Esophagus squamous epithelium (tissue), 5 donors: ENCODE data around the gene AOPEP. TPM values are rescaled to one million over a fixed set of nuclear protein-coding genes. Genes with fewer than 3 reads are reported as not detected.

Experiments used
- DNase-seq: peaks from one replicate; lab custom pipeline; 2025; lab: John Stamatoyannopoulos, UW
- H3K27ac ChIP-seq, 4 donors: fragments of 200-600 bp; sonication (generic); one replicate each; pipeline ENCODE4 v1.5.1; 2016 to 2019; ENCODE audit warnings: mild to moderate bottlenecking in 1 of 4
- H3K27me3 ChIP-seq, 4 donors: fragments of 200-600 bp; sonication (generic); 1 replicate in 3 of 4; 2 replicates in 1 of 4; pipeline versions ENCODE4 v1.5.1 to v1.6.0; 2017 to 2021; ENCODE audit warnings: antibody characterized with exemption in 1 of 4
- H3K36me3 ChIP-seq, 3 donors: fragments of 200-600 bp; sonication (generic); one replicate each; pipeline ENCODE4 v1.5.1; 2016 to 2019
- H3K4me1 ChIP-seq, 3 donors: fragments of 200-600 bp; sonication (generic); one replicate each; pipeline ENCODE4 v1.5.1; 2017 to 2019
- H3K4me3 ChIP-seq, 4 donors: fragments of 200-600 bp; sonication (generic); 1 replicate in 3 of 4; 2 replicates in 1 of 4; pipeline ENCODE4 v1.5.1; 2016 to 2019; ENCODE audit warnings: mild to moderate bottlenecking in 2 of 4, moderate library complexity in 1 of 4
- H3K9me3 ChIP-seq, 3 donors: fragments of 200-600 bp; sonication (generic); one replicate each; pipeline ENCODE4 v1.5.1; 2016 to 2019
- CTCF ChIP-seq, 6 experiments: fragments of 450-650 bp in 4 of 6; fragments of 200-600 bp in 2 of 6; sonication (generic) in 2 of 6; IDR thresholded peaks; one replicate each; pipeline ENCODE4 v1.5.1; 2016 to 2019; ENCODE audit warnings: antibody characterized with exemption in 6 of 6, mild to moderate bottlenecking in 4 of 6, moderate library complexity in 4 of 6
- POLR2A ChIP-seq, 4 donors: fragments of 450-650 bp; IDR thresholded peaks; one replicate each; pipeline ENCODE4 v1.6.1; 2017; ENCODE audit warnings: antibody characterized with exemption in 4 of 4, mild to moderate bottlenecking in 4 of 4, moderate library complexity in 3 of 4
- whole genome bisulfite sequencing, 2 donors: methylation state at CpG; one replicate each; pipeline ENCODE4 v1.1.5; 2018; 5-methylcytosine and 5-hydroxymethylcytosine counted together
- intact Hi-C: fragments of 100-400 bp; cut with DNase I; formaldehyde crosslinking; loops from one replicate; pipeline ENCODE4 v1.15.0; 2022
- total RNA-seq, 4 donors: library from RNA; depleted of rRNA; stranded (reverse); fragments of >200 nt; gene quantifications; one replicate each; pipeline ENCODE4 v1.1.0, GENCODE V29; 2016
- donor health status: DM: yes; HTN: yes; CAD: no.

The AOPEP gene
- total RNA-seq, 4 donors from 2014 or later: 101 to 300 (median 115) TPM

GRCh38 chr9:95053611-95054570, 327.4 kb downstream of the AOPEP start:
- intact Hi-C loops: no loop called here
- Histone ChIP-seq H3K36me3 (peaks cover 0 to 14% (median 0%) of the 10 kb centered on the region in 3 donors), H3K4me3 (peak overlapping the region; percentile 44 to 80 (median 58)), H3K4me1 (peaks cover 30 to 96% (median 47%) of the 10 kb centered on the region in 3 donors), H3K9me3 (no peaks in the 10 kb centered on the region), H3K27ac (peak overlapping the region; percentile 47 to 97 (median 94)), H3K27me3 (no peaks in the 10 kb centered on the region)
- DNase-seq: no peak
- 36 to 41% methylated on average over 5 of the region's 5 CpGs for WGBS, 2 donors
- no peak for TF ChIP-seq CTCF (IDR thresholded peaks at IDR 0.05)
- TF ChIP-seq POLR2A (IDR thresholded peaks at IDR 0.05): no peak

GRCh38 chr9:95055334-95055850, 328.9 kb downstream of the AOPEP start:
- WGBS, 2 donors: 13 to 18% methylated on average over 6 of the region's 6 CpGs
- peak overlapping the region; percentile 85 to 97 (median 94) for H3K27ac ChIP-seq
- peak overlapping the region; percentile 9 to 80 (median 58) for H3K4me3 ChIP-seq
- intact Hi-C loops: no loop called here
- no peaks in the 10 kb centered on the region for H3K9me3 ChIP-seq
- peaks cover 0 to 18% (median 0%) of the 10 kb centered on the region in 3 donors for H3K36me3 ChIP-seq
- H3K4me1 ChIP-seq: peaks cover 39 to 96% (median 61%) of the 10 kb centered on the region in 3 donors
- no peak for TF ChIP-seq POLR2A (IDR thresholded peaks at IDR 0.05)
- TF ChIP-seq CTCF (IDR thresholded peaks at IDR 0.05): no peak
- H3K27me3 ChIP-seq: no peaks in the 10 kb centered on the region
- DNase-seq: no peak

GRCh38 chr9:95055851-95056551, 329.5 kb downstream of the AOPEP start:
- 16 to 40% methylated on average over 6 to 10 of the region's 15 CpGs for WGBS, 2 donors
- peaks cover 0 to 25% (median 0%) of the 10 kb centered on the region in 3 donors for H3K36me3 ChIP-seq
- no peak for TF ChIP-seq CTCF (IDR thresholded peaks at IDR 0.05)
- TF ChIP-seq POLR2A (IDR thresholded peaks at IDR 0.05): no peak
- peak overlapping the region; percentile 9 to 80 (median 58) for H3K4me3 ChIP-seq
- no peaks in the 10 kb centered on the region for H3K27me3 ChIP-seq
- no peak for DNase-seq
- H3K9me3 ChIP-seq: no peaks in the 10 kb centered on the region
- H3K4me1 ChIP-seq: peaks cover 40 to 98% (median 68%) of the 10 kb centered on the region in 3 donors
- intact Hi-C loops: no loop called here
- H3K27ac ChIP-seq: peak overlapping the region; percentile 85 to 97 (median 94)

DNA sequence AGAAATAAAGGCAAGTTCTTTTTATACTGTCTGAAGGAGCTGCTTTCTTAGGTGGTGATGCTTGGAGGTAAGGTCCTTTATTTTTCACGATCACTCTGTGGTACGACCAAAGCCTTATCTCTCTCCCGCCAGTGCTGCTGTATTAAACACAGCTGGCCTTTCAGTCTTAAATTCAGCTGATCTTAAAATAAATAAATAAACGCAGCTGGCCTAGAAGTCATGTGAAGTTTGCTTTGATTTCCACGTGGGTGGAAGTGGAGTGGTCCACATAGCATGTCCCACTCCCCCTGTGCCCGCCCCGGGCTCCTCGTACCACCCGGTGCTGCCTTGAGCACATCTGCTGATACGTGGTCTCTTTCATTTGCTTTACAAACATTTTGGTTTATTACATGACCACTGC, 330.6 kb downstream of the AOPEP start:
- peak overlapping the region; percentile 10 to 80 (median 58) for H3K4me3 ChIP-seq
- 19 to 37% methylated on average over 10 of the region's 10 CpGs for WGBS, 2 donors
- no peaks in the 10 kb centered on the region for H3K27me3 ChIP-seq
- TF ChIP-seq CTCF (IDR thresholded peaks at IDR 0.05) (no peak), POLR2A (IDR thresholded peaks at IDR 0.05) (no peak)
- H3K4me1 ChIP-seq: peaks cover 46 to 100% (median 79%) of the 10 kb centered on the region in 3 donors
- no peak for DNase-seq
- peak overlapping the region; percentile 85 to 97 (median 94) for H3K27ac ChIP-seq
- peaks cover 0 to 36% (median 0%) of the 10 kb centered on the region in 3 donors for H3K36me3 ChIP-seq
- no peaks in the 10 kb centered on the region for H3K9me3 ChIP-seq
- intact Hi-C loops: no loop called here
